G401 (cell line): ENCODE results near the gene NACC2. TPM values are rescaled to one million over a fixed set of nuclear protein-coding genes. Genes with fewer than 3 reads are reported as not detected.
A peak's percentile ranks its signal among the peaks of the same experiment; 100 is the strongest.

ENCODE experiments used
- DNase-seq: peaks from one replicate; pipeline ENCODE4 v3.0.0-alpha.2; 2015; ENCODE audit warnings: low spot score
- in situ Hi-C: cut with HindIII; loops from 2 replicates; pipeline ENCODE4 v1.10.0; 2016; ENCODE audit warnings: low sequenced_read_pairs, mixed read lengths
- total RNA-seq: library from RNA; depleted of rRNA; stranded (reverse); fragments of >200 nt; shearing (Covaris generic); gene quantifications from 2 replicates; pipeline ENCODE4 v1.2.3, GENCODE V29; 2014

NACC2 gene
- total RNA-seq, 1 experiment from 2014 or later: 12.8 TPM

DNA sequence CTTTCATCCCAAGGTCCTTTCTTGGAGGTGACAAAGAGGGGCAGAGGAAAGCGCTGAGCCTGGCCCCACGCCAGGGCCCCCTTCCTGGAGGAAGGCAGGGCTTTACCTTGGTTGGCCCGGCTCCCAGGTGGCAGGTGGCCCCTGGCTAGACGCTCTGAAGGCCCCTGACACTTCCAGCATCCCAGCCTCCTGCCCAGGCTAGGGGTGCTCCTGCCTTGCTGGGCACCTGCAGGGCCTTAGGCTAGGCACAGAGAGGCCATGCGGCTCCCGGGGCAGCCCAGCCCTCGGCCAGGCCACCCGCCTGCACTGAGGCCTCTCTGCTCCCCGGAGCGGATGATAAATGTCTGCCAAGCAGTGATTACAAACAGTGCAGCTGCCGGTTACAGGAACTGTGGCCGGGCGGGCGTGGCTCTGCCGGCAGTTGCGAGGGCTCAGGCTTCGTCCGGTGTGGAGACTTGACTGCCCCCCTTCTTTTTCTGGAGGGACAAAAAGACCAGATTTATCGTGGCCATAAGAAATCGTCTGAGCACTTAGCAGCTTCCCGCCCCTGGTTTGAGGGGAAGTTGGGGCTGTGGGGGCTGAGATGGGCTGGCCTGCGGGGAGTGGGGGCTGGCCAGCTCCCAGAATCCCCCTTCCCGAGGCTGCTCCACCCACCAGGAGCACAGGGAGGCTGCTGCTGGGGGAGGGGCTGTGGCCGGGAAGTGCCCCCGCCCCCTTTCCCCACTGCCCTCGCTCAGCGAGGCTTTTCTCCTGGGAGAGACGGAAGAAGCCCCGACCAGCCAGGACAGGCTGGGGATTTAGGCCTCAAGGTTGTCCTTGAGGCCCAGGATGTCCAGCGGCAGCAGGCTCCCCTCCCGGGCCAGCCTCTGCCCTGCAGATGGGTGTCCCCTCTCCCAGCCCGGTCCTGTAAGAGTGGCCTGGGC lies 102.3 kb downstream of the NACC2 start:
- no peak for DNase-seq
- in situ Hi-C loops: no loop called here

DNA sequence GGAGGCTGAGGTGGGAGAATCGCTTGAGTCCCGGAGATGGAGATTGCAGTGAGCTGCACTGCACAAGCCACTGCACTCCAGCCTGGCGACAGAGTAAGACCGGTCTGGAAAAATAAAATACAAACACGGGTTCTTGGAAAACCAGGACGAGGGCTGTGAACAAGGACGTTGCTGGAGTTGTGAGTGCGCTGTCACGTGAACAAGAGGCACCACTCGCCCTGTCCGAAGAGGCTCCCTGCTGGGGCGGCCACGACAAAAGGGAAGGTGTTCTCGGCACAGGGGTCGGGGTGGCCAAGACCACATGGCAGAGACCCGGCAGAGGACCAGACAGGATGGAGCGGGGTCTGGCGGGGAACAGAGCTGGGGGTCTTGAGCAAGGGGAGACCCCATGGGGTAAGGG lies 103.3 kb downstream of the NACC2 start:
- in situ Hi-C loops: no loop called here
- DNase-seq: no peak

- in situ Hi-C loops: no loop called here
- peak; percentile 64 for DNase-seq
Measured at GRCh38 chr9:135990468-135991429, 104.3 kb downstream of the NACC2 start.

DNA sequence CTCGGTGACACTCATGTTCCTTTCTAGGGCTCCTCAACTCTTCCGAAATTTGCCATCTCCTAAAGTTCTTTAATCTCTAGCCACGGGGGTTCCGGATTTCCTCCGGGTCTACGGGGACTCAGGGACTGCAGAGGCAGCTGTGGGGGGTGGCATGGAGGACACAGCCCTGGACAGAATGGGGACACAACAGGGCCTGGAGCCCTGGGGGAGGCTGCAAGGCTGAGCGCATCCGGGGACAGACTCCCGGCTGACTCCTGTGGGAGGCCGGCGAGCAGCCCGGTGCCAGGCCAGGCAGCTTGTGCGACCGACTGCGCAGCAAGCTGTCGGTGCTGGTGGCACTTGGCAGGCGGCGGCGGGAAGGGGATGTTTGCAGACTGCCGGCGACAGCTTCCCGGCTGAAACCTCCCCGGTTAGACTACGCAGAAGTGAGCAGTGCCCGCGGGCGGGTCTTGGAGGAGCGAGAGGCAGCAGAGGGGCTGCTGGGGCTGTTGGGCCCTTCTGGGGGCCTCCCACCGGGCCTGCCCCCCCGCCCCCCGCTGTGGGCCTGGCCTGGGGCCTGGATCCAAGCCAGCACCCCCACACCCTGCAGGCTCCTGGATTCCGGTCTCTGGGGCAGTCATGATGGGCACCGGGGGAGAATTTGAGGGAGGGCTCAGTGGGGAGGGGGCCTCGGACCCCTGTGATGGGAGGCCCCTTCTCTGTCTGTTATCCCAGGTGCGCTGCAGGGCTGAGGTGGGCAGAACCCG lies 105.2 kb downstream of the NACC2 start:
- in situ Hi-C loops: no loop called here

DNA sequence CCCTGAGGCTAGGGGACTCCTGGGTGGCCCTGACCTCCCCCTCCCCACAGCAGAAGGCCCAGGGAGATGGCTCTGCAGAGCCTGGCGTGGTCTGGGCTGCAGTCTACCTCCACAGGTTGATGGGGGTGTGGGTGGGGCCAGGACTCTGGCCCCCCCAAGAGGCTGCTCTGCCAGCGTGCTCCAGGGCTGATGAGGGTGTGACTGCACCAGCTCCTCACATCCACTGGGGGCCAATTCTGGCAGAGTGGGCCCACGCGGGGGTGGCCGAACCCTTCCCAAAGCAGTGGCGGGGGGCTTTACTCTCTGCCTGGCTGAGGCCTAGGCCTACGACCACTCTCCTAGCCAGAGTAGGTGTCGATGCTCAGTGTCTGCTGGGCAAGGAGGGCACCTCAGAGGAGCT lies 105.9 kb downstream of the NACC2 start:
- in situ Hi-C loops: no loop called here

More for the DNA sequence above, 105.2 kb downstream of the NACC2 start:
- DNase-seq: peak; percentile 91

DNA sequence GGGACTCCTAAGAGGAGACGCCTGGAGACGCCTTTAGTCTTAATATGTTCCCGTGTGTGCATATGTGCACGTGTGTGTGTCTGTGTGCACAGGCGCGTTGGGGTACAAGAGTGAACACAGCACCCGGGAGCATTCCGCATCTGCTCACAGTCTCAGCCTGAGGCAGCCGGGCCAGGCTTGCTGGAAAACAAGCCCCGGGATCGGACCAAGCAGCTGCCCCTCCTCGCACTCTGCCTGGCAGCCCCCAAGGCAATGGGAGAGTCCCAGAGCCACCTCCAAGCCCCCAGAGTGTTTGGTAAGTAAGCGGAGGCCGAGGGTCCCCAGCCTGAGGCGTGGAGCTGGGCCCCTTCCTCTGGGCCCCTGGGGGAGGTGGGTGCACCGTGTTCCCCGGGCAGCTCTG lies 106.6 kb downstream of the NACC2 start:
- in situ Hi-C loops: no loop called here

More for the DNA sequence above, 105.9 kb downstream of the NACC2 start:
- no peak for DNase-seq

GRCh38 chr9:135987838-135988404 lies 107.2 kb downstream of the NACC2 start:
- in situ Hi-C loops: no loop called here
- no peak for DNase-seq

More for the DNA sequence above, 106.6 kb downstream of the NACC2 start:
- no peak for DNase-seq

DNA sequence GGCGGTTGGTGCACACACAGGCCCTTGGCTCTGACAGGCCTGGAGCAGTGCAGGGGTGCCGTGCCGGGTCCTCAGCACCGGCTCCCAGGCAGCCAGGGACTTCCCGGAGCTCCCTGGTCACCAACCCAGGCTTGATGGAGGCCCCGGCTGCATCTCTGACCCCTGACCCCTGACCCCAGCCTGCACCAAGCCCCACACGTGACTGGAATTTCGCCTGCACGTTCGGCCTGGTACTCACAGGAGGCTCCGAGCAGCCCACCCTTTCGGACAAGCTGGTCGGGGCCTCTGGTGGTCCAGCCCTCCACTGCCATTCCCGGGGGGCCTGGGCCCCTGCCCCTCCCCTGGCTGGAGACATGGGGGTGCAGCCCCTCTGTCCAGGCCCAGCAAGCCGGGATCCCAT lies 108.5 kb downstream of the NACC2 start:
- no peak for DNase-seq
- in situ Hi-C loops: no loop called here

DNA sequence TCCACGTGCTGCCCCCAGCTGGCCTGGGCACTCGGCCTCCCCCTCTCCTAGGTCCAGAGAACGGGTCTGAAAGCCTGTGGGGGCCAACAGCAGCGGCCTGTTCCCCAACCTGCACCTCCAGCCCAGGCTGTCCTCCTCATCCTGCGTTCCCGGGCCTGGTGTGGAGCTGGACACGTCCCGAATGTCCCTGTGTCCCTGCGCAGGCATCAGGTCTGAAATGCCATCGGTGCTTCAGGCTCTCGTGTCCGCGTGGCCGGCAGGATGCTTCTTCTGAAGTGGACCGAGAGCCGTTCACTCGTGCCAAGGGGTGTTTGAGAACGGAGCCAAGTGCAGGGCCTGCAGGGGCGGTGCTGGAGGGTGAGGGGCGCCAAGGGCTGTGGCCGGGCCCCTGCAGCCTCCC lies 109.2 kb downstream of the NACC2 start:
- no peak for DNase-seq
- in situ Hi-C loops: no loop called here

- in situ Hi-C loops: no loop called here
- no peak for DNase-seq
Measured at GRCh38 chr9:135985459-135985774, 109.7 kb downstream of the NACC2 start.

DNA sequence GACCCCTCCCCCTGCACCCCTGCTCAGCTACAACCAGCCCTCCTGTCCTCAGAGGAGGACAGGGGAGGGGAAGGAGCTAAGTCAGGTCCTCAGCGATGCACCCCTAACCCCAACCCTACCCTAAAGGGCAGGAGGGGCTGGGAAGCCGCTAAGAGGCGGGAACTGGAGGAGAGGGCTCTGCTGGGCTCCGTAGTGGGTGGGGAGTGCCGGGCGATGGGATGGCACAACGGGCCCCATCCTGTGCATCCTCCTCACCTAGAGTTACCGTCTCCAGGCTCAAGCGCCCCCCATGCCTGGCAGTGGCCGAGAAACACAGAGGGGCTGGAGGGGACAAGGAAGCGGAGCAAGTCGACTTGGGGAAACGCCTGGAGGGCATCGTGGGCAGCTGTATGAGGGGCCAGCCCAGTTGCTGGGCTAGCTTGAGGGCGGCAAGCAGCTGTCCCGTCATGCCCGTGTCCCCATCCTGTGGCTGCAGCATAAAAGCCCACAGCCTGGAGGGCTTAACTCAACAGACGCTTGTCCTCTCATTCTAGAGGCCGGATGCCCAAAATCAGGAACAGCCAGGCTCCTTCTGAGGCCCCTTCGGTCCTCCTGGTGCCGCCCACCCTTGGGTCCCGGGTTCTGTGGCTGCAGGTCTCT lies 110.9 kb downstream of the NACC2 start:
- DNase-seq: no peak
- in situ Hi-C loops: no loop called here

DNA sequence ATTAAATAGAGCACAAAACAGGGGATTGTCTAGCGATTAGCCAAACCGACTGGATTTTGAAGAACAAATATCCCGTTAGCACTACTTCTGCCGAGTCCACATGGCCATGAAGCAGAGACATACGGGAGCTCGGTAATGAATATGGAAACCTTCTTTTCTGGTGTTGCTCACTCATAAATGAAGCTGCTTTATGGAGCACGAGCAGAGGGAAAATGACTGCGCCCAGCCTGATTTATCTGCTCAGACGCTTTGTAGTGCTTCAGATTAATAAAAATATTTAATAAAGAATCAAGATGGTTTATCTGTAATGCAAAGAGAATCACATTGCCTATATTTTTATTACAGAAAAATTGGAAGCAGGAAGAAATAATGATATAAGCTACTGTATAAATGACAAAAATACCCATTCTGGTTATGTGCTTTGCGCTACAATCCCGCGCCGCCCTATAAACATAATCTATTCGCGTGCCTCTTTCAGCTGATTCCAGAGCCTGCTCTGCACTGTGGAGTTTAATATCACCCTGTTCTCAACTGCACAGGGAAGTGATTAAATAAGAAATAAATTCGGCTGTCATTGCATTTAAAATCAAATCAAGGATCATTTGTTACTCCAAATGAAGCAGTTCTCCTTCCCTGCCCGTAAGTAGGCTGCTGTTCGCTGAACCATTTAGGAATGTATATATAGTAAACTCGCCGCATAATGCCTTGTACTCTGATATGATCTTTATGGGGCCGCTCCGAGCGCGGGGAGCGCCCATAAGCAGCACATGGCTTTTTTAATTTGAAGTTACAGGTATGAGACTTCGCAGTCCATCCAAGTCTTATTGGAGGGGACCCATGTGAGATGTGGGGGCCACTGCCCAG lies 111.6 kb downstream of the NACC2 start:
- no peak for DNase-seq
- in situ Hi-C loops: no loop called here

DNA sequence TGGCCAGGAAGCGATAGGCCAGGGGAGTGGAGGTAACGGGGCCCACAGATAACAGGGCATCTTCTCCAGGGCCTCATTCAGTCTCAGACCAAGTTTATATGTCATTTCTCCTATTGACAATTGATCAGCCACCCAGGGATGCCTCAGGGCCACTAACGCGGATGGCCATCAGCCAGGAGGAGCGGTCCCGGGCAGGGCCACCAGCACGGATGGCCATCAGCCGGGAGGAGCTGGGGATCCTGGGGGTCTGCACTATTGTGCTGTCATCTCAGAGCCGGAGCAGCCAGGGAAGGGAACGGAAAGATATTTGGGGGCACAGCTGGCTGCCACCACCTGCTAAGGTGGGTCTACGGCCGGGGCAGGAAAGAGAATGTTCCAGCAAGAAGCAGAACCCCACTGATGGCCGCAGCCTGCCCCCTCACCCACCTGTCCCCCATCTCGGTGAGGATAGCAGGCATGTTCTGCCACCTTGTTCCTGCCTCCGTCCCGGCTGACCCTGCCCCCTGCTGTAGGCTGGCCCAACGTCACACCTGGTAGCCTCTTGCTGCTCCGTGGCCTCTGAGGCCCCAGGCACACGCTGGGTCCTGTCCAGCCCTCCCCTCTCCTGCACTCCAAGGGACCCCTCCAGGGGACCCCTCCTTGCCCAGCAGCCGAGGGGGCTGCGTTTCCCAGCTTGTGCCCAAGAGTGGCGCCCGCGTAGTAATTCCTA lies 112.4 kb downstream of the NACC2 start:
- in situ Hi-C loops: no loop called here
- no peak for DNase-seq

DNA sequence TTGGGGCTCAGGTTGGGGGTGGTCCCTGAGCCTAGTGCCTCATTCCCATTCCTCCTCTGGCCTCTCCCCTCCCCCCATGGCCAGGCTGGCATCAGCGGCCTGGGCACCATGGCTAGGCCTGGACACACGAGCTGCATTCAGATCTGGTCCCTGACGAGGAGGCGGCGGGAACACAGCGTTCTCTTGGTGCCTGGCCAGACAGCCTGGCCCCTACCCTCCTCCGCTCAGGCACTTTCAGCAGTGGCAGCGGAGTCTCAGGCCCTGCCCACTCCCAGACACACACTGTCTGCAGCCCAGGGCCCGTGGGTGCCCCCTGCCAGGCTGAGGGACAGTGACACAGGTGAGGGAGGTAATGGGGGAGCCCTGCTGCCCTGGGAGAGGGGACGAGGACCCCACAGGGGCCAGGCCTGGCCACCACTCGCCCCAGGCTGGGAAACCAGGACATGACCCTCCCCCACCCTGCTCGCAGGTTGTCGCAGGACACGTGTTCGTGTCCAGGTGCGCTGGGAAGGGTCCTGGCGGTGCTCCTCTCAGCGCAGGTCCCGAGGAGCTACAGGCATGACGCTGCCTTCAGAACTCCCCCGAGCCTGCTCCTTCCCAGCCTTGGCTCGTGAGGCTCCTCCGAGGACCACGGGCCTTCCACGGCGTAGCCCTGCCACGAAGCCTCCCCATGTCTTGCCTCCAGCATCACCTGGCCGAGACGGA lies 114.0 kb downstream of the NACC2 start:
- in situ Hi-C loops: no loop called here
- DNase-seq: no peak

DNA sequence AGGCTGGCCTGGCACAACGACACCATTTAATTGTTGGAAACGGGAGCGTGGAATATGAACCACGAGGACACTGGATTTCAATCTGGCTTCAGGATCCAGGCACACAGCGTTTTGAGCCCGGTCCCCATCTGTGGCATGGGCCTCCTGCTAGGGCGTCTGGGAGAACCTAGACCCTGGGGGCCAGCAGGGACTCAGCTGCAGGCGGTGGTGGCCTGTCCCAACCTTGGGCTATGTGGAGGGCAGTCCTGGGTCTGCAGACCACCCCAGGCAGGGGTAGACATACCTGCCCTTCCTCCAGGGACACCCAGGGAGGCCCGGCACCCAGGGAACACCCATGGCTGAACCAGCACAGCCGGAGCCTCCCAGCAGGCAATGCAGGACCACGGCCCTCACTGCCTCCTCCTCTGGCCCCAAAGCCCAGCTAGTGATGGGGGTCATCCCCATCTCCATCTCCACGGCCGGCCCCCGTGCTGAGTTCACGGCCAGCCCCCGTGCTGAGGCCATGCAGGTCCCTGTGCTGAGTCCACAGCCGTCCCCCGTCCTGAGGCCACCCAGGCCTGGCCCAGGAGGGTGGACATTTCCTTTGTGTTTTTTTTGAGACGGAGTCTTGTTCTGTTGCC lies 115.4 kb downstream of the NACC2 start:
- DNase-seq: no peak
- in situ Hi-C loops: no loop called here
